Measurements from ENCODE around the gene DUS1L.

The DUS1L gene

DNA sequence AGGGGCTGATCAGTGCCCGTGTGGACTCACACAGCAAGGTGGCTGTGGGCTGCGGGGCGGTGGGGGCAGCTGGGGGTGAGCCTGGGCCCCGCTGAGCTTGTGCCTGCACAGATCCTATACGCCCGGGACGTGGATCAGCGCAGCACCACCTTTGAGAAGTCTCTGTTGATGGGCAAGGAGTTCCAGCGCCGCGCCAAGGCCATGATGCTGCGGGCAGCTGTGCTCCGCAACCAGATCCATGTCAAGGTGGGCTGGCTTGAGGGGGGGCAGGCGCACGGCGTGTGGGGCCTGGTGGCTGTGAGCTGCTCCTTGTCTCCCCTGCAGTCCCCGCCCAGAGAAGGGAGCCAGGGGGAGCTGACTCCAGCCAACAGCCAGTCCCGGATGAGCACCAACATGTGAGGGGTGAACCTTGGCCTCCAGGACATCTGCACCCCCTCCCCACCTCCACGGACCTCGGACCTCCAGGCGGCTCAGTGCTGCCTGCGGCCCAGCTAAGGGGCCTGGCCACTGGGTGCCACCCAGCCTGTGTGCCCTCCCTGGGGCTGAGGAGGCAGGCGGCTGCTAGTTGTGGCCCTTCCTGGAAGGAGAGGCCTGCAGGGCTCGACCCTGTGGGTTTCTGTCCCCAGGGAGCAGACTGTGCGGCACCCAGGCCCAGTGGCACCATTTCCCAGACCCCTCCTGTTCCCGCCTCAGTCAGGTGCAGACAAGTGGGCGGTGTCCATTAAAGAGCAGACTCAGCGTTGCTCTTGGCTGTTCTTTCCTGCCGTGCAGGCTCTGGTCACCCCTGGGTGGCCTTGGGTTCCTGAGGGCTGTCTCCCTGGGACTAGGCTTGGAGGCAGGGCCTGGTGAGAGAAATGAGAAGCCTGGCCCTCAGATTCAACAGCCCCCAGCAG, 8.6 kb downstream of the DUS1L start:
- no peak for DNase-seq

DNA sequence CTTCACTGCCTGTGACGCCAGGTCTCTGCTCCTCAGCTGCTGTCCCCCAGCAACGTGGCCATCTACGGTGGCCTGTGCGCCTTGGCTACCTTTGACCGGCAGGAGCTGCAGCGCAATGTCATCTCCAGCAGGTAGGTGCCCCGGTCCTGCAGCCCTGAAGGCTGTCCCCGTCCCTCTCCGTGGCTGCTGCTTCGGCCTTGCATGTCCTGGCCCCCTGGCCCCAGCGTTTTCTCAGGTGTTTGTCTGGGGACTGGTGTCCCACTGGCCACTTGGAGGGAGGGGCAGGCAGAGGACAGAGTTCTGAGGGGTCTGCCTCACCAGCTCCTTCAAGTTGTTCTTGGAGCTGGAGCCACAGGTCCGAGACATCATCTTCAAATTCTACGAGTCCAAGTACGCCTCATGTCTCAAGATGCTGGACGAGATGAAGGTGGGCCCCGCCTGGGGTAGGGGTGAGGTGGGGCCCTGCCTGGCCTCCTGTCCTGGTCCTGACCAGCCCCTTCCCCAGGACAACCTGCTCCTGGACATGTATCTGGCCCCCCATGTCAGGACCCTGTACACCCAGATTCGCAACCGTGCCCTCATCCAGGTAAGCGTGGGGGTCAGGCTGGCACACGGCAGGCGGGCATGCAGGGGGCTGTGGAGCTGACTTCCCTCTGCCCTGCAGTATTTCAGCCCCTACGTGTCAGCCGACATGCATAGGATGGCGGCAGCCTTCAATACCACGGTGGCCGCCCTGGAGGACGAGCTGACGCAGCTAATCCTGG, 9.5 kb downstream of the DUS1L start:
- no peak for DNase-seq

DNA sequence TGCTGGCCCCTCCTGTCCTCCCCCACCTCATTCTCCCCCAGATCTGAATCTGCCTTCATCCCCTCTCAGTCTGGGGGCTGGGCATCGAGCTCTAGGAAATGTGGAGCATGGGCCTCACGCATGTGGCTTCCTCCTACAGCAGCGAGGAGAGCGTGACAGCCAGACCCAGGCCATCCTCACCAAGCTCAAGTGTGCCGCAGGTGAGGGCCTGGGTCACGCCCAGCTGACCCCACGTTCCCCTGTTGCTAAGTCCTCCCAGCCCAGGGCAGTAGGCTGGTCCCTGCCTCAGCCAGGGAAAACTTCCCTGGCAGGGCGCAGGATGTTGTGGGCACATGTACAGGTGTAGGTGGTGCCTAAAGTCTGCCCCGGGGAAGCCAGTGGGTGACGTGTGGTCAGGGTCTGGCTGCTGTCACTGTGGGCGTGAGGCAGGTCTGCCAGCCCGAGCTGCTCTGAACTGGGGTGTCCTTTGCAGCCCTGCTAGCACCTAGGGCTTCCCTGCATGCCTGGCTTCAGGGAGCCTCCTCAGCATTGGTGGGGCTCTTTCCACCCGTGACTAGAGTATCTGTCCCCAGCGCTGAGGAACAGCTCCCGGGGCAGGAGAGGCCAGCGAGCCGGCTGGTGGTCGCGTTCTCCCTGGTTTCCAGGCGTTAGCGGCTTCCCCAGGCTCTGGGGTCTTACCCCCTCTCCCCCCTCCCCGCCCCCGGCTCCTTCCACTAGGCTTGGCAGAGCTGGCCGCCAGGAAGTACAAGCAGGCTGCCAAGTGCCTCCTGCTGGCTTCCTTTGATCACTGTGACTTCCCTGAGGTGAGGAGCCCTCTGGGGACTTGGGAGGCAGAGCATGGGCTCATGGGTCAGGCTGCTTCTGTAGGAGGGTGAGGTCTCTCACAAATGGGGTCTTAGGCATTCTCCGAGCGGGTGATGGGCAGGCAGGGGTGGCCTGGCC, 10.3 kb downstream of the DUS1L start:
- DNase-seq, result no peak

DNA sequence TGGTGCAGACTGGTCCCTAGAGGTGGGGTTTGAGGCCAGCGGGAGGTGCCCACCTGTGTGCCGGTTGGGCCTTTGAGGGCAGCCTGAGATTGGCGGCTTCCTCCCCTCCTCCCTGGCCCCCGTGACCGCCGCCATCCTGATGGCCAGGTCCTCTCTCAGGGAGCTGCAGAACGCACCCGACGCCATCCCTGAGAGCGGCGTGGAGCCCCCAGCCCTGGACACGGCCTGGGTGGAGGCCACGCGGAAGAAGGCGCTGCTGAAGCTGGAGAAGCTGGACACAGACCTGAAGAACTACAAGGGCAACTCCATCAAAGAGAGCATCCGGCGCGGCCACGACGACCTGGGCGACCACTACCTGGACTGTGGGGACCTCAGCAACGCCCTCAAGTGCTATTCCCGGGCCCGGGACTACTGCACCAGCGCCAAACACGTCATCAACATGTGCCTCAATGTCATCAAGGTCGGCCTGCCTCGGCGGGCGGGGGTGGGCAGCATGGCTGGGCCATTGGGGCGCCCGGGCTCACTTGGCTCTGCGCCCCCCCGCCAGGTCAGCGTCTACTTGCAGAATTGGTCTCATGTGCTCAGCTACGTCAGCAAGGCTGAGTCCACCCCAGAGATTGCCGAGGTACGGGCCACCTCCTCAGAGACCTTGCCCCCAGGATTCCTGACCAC, 11.1 kb downstream of the DUS1L start:
- no peak for DNase-seq

DNA sequence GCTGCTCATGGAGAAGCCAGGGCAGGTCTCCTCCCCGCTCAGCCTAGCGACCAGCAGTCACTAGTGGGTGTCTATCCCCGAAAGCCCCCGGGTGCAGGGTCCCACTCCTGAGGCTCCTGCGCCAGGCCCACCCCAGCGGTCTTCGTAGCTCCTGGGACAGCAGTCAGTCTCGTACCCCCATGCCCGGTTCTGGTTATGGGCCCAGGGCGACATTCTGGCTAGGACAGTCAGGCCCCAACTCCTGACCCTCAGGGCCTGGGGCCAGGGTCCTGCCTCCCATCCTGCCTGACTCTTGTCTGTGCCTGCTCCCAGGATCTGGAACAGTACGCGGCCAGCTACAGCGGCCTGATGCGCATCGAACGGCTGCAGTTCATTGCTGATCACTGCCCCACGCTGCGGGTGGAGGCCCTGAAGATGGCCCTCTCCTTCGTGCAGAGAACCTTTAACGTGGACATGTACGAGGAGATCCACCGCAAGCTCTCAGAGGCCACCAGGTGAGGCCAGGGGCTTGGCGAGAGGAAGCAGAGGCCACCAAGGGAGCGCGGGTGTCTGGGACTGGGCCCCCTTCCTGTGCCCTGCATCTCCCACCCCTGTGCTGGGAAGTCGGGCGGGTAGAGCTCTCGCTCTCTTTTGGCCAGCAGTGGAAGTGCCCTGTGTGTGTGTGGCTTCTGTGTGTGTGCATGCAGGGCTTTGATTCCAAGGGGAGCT, 11.9 kb downstream of the DUS1L start:
- no peak for DNase-seq

DNA sequence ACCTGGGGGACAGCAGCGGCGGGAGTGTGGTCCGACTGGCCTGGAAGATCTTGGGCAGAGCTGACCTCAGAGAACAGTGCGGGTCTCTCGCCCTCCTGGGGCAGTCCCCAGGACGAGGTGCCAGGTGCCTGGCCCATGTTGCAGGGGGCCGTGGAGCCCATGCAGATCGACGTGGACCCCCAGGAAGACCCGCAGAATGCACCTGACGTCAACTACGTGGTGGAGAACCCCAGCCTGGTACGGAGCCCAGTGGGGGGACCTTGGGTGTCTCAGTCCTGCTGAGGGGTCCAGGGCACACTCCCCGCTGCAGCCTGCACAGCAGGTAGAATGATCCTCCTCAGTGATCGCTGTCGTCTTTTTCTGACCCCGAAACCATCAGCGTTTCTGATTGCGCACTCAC, 12.5 kb downstream of the DUS1L start:
- DNase-seq, result no peak

DNA sequence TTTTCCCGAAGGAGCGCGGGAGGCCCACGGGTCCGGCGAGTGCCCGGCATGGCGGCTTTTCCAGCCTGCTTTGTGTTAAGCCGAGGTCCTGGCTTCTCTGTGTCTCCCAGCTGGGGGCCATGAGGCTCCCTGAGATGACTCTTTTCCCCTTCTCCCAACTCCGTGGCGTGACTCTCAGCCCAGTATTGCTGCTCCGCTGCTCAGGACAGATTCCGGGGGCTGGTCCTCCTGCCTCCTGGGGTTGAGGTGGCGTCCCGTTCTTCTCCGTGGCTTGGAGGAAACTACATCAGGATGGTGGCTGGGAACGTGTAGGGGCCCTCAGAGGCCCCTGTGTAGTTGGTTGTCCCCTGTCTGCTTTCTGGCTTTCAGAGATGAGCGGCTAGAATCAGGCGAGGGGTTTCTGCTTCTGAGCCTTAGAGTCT, 13.0 kb downstream of the DUS1L start:
- DNase-seq, result no peak

DNA sequence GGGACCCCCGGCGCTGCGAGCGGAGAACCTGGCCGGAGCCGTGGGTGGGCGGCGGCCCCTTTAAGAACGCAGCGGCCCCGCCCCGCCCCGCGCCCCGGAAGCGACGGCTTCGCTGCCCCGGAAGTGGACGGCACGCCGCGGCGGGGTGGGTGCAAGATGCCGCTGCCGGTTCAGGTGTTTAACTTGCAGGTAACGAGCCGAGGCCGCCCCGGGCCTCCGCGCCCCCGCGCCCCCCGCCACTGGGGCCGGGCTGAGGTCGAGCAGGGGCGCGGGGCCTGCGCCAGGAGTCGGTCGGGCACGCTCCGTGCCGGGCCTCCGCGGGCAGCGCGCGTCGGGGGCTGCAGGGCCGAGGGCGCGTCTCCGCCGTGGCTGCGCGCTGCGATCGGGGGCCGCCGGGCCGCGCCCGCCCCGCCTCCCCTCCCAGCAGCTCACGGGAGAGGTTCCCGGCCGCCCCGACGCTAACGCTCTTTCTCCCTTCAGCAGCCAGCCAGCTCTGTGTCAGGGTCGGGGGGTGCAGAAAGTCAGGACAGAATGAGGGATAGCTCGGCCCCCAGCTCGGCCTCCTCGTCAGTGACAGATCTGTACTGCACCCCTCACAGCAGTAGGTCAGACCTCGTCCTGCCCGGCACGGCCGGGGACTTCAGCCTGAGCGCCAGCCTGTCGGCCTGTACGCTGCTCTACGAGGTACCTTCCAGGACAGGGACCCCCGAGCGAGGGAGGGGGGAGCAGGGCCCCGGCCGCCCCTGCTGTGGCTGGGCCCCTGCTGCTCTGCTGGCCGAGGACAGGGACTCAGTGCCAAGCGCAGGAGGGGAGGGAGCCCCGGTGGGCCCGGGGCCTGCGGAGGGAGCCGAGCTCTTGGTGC, 13.6 kb downstream of the DUS1L start, which contains the start of the genes GPS1 and RFNG:
Gene GPS1, plus strand, starts transcription at position 123 of the 862 bp plus-strand sequence. Its CDS starts 34 bp downstream, at position 157.
Gene RFNG, minus strand, starts transcription at position 36 of the 862 bp plus-strand sequence. CDS start 45 bp downstream, outside the sequence.
- DNase-seq, result peak; percentile 42

DNA sequence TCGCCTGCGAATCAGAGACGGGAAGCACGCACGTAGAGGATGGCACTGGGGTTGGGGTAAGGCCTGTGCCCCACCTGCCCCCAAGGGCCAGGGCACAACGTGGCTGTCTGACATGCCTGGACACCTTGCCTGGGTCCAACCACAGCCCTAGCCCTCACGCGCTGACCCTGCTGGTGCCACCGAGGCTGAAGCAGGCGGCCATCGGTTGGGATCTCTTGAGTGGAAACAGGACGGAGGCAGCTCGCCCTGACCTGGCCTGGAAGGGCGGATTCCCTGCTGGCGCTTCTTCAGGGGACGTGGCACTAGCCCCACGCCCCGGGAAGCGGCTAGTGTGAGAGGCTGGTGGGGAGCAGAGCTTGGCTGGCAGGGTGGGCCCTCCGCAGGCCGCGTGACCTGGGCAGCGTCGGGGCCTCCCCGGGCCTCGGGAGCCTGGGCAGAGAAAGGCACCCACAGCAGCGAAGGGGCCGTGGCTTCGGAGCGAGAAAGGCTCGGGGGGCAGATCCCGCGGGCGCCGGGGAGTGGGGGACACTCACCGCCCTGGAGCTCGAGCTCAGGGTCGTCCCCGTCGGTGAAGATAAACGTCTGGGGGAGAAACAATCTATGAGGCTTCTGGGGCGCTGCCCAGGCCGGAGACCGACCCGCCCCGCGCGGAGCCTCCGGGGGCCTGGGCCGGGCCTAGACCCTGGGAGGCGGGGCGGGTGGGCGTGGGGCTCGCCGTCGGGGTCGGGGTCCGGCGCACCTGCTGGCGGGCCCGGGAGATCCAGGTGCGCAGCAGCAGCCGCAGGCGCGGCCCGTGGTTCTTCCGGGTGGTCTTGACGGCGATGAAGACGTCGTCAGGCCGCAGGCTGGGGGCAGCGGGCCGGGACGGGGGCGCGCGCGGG, 14.6 kb downstream of the DUS1L start:
- peak; percentile 36 for DNase-seq

DNA sequence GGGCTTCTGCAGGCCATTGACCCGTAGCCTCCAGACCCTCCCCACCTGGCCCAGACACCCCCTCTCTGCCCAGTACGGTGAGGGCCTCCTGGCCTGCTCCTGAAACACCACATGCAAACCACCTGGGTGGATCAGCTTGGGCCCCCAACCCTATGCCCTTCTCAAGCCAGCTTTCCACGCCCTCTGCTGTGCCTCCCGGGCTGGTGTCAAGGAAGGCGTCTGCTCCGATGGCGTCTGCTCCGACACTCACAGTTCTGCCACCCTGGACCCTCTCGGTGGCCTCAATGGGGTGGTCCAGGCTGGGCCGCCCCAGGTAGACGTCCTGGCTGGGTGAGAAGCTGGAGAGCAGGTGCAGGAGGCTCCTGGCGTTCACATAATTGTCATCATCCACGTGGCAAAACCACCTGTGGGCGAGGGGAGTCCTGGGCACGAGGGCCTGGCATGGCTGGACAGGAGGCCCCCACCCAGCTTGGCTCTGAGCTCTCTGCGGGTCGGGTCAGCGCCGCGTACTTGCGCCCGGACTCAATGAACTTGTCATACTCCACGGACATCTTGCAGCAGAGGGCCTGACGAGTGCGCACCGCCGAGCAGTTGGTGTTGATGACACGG, 15.3 kb downstream of the DUS1L start:
- DNase-seq, result no peak

DNA sequence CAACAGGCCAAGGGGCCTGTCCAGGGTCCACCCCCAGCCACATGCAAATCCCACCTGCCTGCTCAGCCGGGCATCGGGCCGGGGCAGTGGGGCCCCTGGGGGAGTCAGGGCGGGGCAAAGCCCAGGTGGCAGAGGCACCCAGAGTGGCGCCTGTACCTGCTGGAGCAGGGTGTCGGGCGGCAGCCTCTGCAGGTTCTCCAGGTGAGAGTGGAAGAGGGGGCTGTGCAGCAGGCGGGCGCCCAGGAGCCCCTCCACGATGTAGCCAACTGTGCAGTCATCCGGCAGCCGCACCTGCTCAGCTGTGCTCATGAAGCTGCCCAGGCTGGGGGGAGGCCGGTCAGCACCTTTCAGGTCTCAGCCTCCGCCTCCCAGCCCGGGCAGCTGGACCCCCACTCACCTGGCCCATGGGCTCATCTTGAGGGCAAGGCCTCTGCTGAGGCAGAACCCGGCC, 16.1 kb downstream of the DUS1L start:
- no peak for DNase-seq

DNA sequence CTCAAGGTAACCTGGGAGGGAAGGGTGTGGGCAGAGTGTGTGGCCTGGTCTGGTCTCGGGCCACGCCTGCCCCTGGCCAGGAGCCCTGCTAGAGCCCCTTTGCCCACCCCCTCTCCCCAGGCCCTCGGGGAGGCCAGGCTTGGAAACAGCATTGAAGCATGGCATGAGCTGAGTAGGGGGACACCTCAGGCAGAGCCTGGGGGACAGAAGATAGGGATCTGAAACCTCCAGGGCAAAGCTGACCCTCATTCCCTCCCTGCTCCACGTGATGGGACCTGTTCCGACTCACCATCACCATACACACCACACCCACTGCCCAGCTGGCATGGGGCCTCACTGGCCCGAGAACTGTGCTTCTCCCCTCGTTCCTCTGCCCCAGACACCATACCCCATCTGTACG, 16.5 kb downstream of the DUS1L start:
- no peak for DNase-seq

DNA sequence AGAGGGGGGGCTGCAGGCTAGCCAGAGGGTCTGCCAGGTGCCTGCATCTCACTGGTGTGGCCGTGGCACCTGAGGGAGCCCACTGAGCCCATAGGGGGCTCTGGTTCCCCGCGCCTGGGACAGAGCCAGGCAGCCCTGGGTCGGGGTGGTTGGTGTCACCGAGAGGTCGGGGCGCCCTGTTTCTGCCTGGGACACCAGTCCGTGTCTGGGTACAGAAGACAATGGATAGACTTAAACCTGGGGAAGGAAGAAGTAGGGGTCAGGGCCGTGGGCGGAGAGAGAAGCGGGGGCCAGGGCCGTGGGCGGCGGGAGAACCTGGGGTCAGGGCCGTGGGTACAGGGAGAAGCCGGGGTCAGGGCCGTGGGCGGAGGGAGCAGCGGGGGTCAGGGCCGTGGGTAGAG, 17.0 kb downstream of the DUS1L start:
- no peak for DNase-seq

DNA sequence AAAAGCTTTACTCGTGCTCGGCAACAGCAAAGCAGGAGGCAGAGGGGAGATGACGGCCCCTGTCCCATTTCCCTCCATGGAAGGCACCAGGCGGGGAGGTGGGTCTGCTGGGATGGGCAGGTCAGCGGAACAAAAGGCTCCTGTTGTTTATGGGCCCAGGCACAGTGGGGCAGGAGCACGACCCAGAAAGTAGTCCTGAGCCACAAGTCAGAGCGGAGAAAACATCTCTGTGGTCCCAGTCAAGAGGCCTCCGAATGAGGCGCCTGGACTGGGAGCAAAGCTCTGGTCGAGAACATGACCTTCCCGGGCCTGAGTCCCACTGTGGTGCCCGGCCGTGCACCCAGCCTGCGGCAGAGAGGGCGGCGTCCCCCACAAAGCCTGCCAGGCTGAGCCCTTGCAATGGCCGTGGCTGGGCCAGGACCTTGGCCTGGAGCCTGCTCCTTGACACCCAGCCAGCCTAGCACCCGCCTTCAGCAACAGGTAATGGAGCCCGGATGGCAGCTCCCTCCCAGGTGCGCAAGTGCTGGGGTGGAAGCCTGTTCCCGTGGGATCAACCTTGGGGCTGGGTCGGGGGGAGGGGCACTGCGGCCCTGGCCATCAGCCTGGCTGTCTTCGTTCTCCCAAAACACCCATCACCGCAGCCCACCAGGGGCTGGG, 17.6 kb downstream of the DUS1L start:
- DNase-seq, result no peak

DNA sequence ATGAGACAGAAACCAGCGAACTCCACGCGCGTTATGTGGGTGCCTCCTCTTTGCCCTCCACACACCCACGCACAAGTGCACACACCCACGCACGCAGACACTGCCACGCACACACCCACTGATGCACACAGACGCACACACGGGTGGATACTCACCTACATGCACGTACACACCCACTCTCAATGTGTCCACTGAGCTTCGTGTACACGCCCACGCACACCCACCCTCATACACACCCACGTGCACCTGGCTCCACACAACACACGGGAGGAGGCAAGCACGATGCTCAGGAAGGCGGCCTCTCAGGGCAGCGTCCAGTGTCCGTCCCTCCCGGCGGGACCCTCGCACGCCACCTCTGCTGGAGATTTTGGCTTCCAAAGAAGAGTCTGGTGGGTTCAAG, 18.2 kb downstream of the DUS1L start:
- no peak for DNase-seq

DNA sequence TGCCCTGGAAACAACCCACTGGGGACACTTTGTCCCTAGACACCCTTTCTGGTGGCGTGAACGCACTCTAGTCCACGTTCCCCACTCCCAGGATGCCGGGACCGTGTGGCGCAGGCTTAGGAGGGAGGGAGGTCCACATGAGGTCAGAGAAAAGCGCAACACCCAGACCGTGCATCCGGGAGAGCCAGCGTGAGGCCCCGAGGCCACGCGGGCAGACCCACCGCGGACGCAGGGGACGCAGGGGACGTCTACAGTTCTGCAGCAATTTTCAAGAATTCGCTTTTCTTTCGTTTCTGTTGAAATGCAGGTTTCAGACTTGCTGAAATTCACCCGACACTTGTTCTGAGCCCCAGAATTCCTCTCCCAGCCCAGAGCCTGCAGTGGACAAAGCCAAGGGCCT, 18.7 kb downstream of the DUS1L start:
- DNase-seq, result no peak

DNA sequence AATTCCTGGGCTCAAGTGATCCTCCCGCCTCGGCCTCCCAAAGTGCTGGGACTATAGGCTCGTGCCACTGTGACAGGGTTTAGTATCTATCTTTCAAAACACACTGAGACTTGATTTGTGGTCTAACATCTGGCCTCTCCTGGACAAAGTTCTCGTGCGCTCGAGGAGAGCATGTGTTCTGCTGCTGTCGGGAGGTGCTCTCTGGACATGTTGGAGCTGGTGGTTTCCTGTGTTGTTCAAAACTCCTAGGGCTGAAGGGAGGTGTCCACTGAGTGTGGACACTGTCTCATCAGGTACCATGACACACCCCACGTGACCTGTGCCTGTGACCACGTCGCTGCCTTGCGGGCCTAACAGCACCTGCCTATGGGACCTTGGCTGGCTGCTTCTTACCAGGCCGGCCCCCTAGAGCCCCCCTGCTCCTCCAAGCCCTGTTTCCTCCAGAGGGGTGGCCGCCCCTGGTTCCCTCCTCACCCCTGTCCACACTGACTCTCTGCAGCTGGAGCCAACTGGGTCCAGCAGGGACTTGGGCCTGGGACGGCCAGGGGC, 19.6 kb downstream of the DUS1L start:
- no peak for DNase-seq

All from right kidney (tissue), 1 donor.